Neural cell (in vitro differentiated cells): ENCODE data around the gene FBXO42.

ENCODE experiments used
- CTCF ChIP-seq: fragments of 450-650 bp; IDR thresholded peaks from 2 replicates; pipeline ENCODE4 v1.5.1; 2014; ENCODE audit warnings: antibody characterized with exemption, mild to moderate bottlenecking, moderate library complexity; ENCODE audit not compliant: poor library complexity, severe bottlenecking
- EP300 ChIP-seq: fragments of 450-650 bp; conservative IDR thresholded peaks from 2 replicates; pipeline ENCODE4 v1.6.1; 2014; ENCODE audit warnings: antibody characterized with exemption, mild to moderate bottlenecking, moderate library complexity; ENCODE audit not compliant: poor library complexity, severe bottlenecking
- EZH2 ChIP-seq: fragments of 200-600, 300-800 bp; shearing (Covaris generic), sonication (generic); IDR thresholded peaks from 2 replicates; pipeline ENCODE4 v1.6.1; 2014; ENCODE audit warnings: antibody characterized with exemption, low read length, borderline replicate concordance, mild to moderate bottlenecking; ENCODE audit not compliant: insufficient read depth, poor library complexity, severe bottlenecking
- POLR2AphosphoS5 ChIP-seq: IDR thresholded peaks from 2 replicates; pipeline ENCODE4 v1.6.1; 2012
- REST ChIP-seq: IDR thresholded peaks from 2 replicates; pipeline ENCODE4 v1.6.1; 2012; ENCODE audit warnings: borderline replicate concordance
- SMC3 ChIP-seq: fragments of 450-650 bp; conservative IDR thresholded peaks from 2 replicates; pipeline ENCODE4 v1.6.1; 2014; ENCODE audit warnings: antibody characterized with exemption, mild to moderate bottlenecking, moderate library complexity; ENCODE audit not compliant: poor library complexity

GRCh38 chr1:16267690-16268180, 84.5 kb downstream of the FBXO42 start:
- TF ChIP-seq CTCF = no peak
- TF ChIP-seq EZH2 = no peak
- TF ChIP-seq EP300 = no peak
- no peak for TF ChIP-seq SMC3
- TF ChIP-seq REST = no peak
- TF ChIP-seq POLR2AphosphoS5 = no peak
